B cell (primary cell): ENCODE results near the gene KLHL24.

Experiments used
- CTCF ChIP-seq: fragments of 200-600 bp; IDR thresholded peaks from one replicate; pipeline ENCODE4 v1.8.0; 2022; ENCODE audit warnings: antibody characterized with exemption, mild to moderate bottlenecking
- EZH2 ChIP-seq: IDR thresholded peaks from 2 replicates; pipeline ENCODE4 v1.6.1; 2012; ENCODE audit warnings: borderline replicate concordance, low read depth, mild to moderate bottlenecking, moderate library complexity, low read length; ENCODE audit not compliant: insufficient read depth, poor library complexity, severe bottlenecking

DNA sequence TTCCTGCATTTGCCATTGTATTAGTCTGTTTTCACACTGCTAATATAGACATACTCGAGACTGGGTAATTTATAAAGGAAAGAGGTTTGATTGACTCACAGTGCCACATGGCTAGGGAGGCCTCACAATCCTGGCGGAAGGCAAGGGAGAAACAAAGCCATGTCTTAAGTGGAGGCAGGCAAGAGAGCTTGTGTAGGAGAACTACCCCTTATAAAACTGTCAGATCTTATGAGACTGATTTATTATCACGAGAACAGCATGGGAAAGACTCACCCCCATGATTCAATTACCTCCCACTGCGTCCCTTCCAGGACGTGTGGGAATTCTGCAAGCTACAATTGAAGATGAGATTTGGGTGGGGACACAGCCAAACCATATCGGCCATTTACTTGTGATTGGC is 90.0 kb downstream of the KLHL24 start:
- no peak for TF ChIP-seq CTCF
- TF ChIP-seq EZH2, result no peak
